Small intestine (tissue), 7 donors: ENCODE measurements around the gene RMRP. TPM values are rescaled to one million over a fixed set of nuclear protein-coding genes. Genes with fewer than 3 reads are reported as not detected.
A peak's percentile ranks its signal among the peaks of the same experiment; 100 is the strongest.
"Not testable (repeated sequence)": the region's sequence is repeated elsewhere in the genome, so short reads cannot be mapped to it uniquely, and the experiment has no call there.

Source experiments
- DNase-seq, 2 donors: peaks; one replicate each; pipeline versions ENCODE4 v3.0.0 to v3.0.0-alpha.2; 2013
- FAIRE-seq: peaks from 2 replicates; lab custom pipeline; 2012; peaks lifted over from hg19 to GRCh38; lab: Jason Lieb, UNC
- H3K27ac ChIP-seq, 3 donors: one replicate each; pipeline ENCODE4 v1.5.1; 2013; ENCODE audit warnings: low read length in 2 of 3, mild to moderate bottlenecking in 2 of 3, control low read depth in 1 of 3, inconsistent platforms in 1 of 3, low read depth in 1 of 3, moderate library complexity in 1 of 3
- H3K27me3 ChIP-seq, 3 donors: one replicate each; pipeline ENCODE4 v1.6.1; 2013; ENCODE audit warnings: low read length in 3 of 3, inconsistent platforms in 1 of 3; ENCODE audit not compliant: control insufficient read depth in 3 of 3, insufficient read depth in 3 of 3
- H3K36me3 ChIP-seq, 3 donors: one replicate each; pipeline ENCODE4 v1.6.1; 2013; ENCODE audit warnings: low read length in 3 of 3, inconsistent platforms in 1 of 3, low read depth in 1 of 3, mild to moderate bottlenecking in 1 of 3, moderate library complexity in 1 of 3; ENCODE audit not compliant: control insufficient read depth in 3 of 3, insufficient read depth in 2 of 3
- H3K4me1 ChIP-seq, 3 donors: one replicate each; pipeline ENCODE4 v1.6.1; 2013; ENCODE audit warnings: low read length in 2 of 3, inconsistent platforms in 1 of 3, low read depth in 1 of 3, mild to moderate bottlenecking in 1 of 3, moderate library complexity in 1 of 3; ENCODE audit not compliant: control insufficient read depth in 3 of 3, insufficient read depth in 2 of 3
- H3K4me3 ChIP-seq, 3 donors: one replicate each; pipeline ENCODE4 v1.5.1; 2013; ENCODE audit warnings: low read length in 3 of 3, control low read depth in 1 of 3, inconsistent platforms in 1 of 3, low read depth in 1 of 3, mild to moderate bottlenecking in 1 of 3, moderate library complexity in 1 of 3
- H3K9me3 ChIP-seq, 2 donors: one replicate each; pipeline ENCODE4 v1.6.1; 2013; ENCODE audit warnings: low read depth in 1 of 2, low read length in 1 of 2; ENCODE audit not compliant: control insufficient read depth in 2 of 2, insufficient read depth in 1 of 2
- WGBS, 3 donors: extraction: QIAGEN DNeasy Blood & Tissue Kit; methylation state at CpG; one replicate each; pipeline ENCODE4 v1.1.7; 2013; 5-methylcytosine and 5-hydroxymethylcytosine counted together
- polyA plus RNA-seq, 4 donors: library from polyadenylated mRNA; stranded (reverse) in 3 of 4; unstranded in 1 of 4; fragments of 200-250 nt in 3 of 4; fragments of 120-200 nt in 1 of 4; gene quantifications; one replicate each; pipeline versions ENCODE4 v1.2.1 to v1.2.3, GENCODE V29; 2013
- donor health status: healthy with polysubstance abuse.
- donor health status: control.
- donor health status: control.
- donor health status: Bipolar disorder and iron deficiency.
- donor health status: healthy.

The RMRP gene
- polyA plus RNA-seq, 4 donors = 269 TPM; not detected in 3

GRCh38 chr9:35639225-35639624, 18.6 kb downstream of the RMRP start:
- not testable (repeated sequence) for H3K27me3 ChIP-seq, H3K4me3 ChIP-seq, H3K36me3 ChIP-seq, H3K27ac ChIP-seq, DNase-seq, H3K9me3 ChIP-seq, H3K4me1 ChIP-seq
- WGBS, 3 donors = 41 to 79% (median 60%) methylated on average over 1 of the region's 1 CpG
- FAIRE-seq = peak; percentile 33

GRCh38 chr9:35638751-35639150, 19.1 kb downstream of the RMRP start:
- H3K36me3 ChIP-seq, H3K9me3 ChIP-seq, FAIRE-seq, H3K4me1 ChIP-seq, H3K27ac ChIP-seq, DNase-seq, H3K27me3 ChIP-seq, H3K4me3 ChIP-seq: not testable (repeated sequence)
- WGBS, 3 donors = 69 to 82% (median 75%) methylated on average over 6 to 7 of the region's 8 CpGs

GRCh38 chr9:35637427-35637955, 20.3 kb downstream of the RMRP start:
- DNase-seq, H3K9me3 ChIP-seq, H3K4me3 ChIP-seq, H3K4me1 ChIP-seq, H3K36me3 ChIP-seq, FAIRE-seq, H3K27me3 ChIP-seq, H3K27ac ChIP-seq: not testable (repeated sequence)
- 93 to 95% (median 95%) methylated on average over 9 of the region's 9 CpGs for WGBS, 3 donors

- H3K36me3 ChIP-seq, H3K27me3 ChIP-seq, H3K4me1 ChIP-seq, FAIRE-seq, DNase-seq, H3K9me3 ChIP-seq, H3K4me3 ChIP-seq, H3K27ac ChIP-seq: not testable (repeated sequence)
- 84 to 91% (median 86%) methylated on average over 6 of the region's 6 CpGs for WGBS, 3 donors
These were observed 21.0 kb downstream of the RMRP start for GRCh38 chr9:35636877-35637246.

- WGBS, 3 donors = 81 to 85% (median 85%) methylated on average over 9 of the region's 9 CpGs
- Histone ChIP-seq H3K36me3 (peaks cover 0 to 4% (median 0%) of the 10 kb centered on the region in 3 donors), H3K27ac (peak overlapping the region in 1 of 3 donors; percentile 49), H3K9me3 (peaks cover 0 to 5% of the 10 kb centered on the region in 2 donors), H3K27me3 (no peaks in the 10 kb centered on the region), H3K4me1 (no peaks in the 10 kb centered on the region), H3K4me3 (no peak overlapping the region)
- FAIRE-seq (no peak), DNase-seq (no peak)
These were observed 21.5 kb downstream of the RMRP start for GRCh38 chr9:35636135-35636876.

GRCh38 chr9:35635730-35636129, 22.1 kb downstream of the RMRP start:
- DNase-seq = no peak
- H3K27ac ChIP-seq = peak overlapping the region in 1 of 3 donors; percentile 49

GRCh38 chr9:35629597-35629996, 28.2 kb downstream of the RMRP start:
- H3K4me1 ChIP-seq = peaks cover 0 to 4% (median 0%) of the 10 kb centered on the region in 3 donors
- H3K9me3 ChIP-seq = no peaks in the 10 kb centered on the region
- FAIRE-seq (no peak), DNase-seq (no peak)
- H3K36me3 ChIP-seq = no peaks in the 10 kb centered on the region
- no peak overlapping the region for H3K4me3 ChIP-seq
- no peaks in the 10 kb centered on the region for H3K27me3 ChIP-seq
- WGBS, 3 donors = 89 to 93% (median 90%) methylated on average over 5 of the region's 5 CpGs
- no peak overlapping the region for H3K27ac ChIP-seq

More at GRCh38 chr9:35635730-35636129, 22.1 kb downstream of the RMRP start:
- Histone ChIP-seq H3K4me3 (no peak overlapping the region), H3K27me3 (no peaks in the 10 kb centered on the region), H3K9me3 (peaks cover 0 to 5% of the 10 kb centered on the region in 2 donors), H3K36me3 (peaks cover 0 to 4% (median 0%) of the 10 kb centered on the region in 3 donors), H3K4me1 (no peaks in the 10 kb centered on the region)
- FAIRE-seq = no peak

- Histone ChIP-seq H3K36me3 (no peaks in the 10 kb centered on the region), H3K27ac (no peak overlapping the region), H3K27me3 (no peaks in the 10 kb centered on the region), H3K4me3 (no peak overlapping the region), H3K4me1 (peaks cover 0 to 7% (median 0%) of the 10 kb centered on the region in 3 donors), H3K9me3 (no peaks in the 10 kb centered on the region)
- FAIRE-seq (no peak), DNase-seq (no peak)
- 96 to 97% (median 97%) methylated on average over 6 of the region's 6 CpGs for WGBS, 3 donors
These were observed 29.3 kb downstream of the RMRP start for GRCh38 chr9:35628389-35628991.
